GM23248 (cell line): Measurements from ENCODE around the gene FAM83E.

Experiments used
- EZH2 ChIP-seq: fragments of 200-600 bp; sonication (generic); IDR thresholded peaks from 2 replicates; pipeline ENCODE4 v1.6.1; 2018; ENCODE audit warnings: antibody characterized with exemption, mild to moderate bottlenecking; ENCODE audit not compliant: insufficient read depth, poor library complexity, severe bottlenecking
- EZH2phosphoT487 ChIP-seq: fragments of 200-600 bp; sonication (generic); IDR thresholded peaks from 2 replicates; pipeline ENCODE4 v1.6.1; 2018; ENCODE audit warnings: antibody characterized with exemption, moderate library complexity, mild to moderate bottlenecking, low read depth; ENCODE audit not compliant: insufficient read depth

- TF ChIP-seq EZH2, result no peak
- TF ChIP-seq EZH2phosphoT487, result no peak
Observed at GRCh38 chr19:48644355-48644754, 29.5 kb upstream of the FAM83E start.
